HG03159 (cell line): Measurements from ENCODE around the gene ADGRA3.
"Not testable (repeated sequence)": the region's sequence is repeated elsewhere in the genome, so short reads cannot be mapped to it uniquely, and the experiment has no call there.

Source experiments
- ATAC-seq: cut with Tn5 transposase; IDR thresholded peaks from one replicate; pipeline ENCODE4 v1.9.1; 2021; ENCODE audit warnings: mild to moderate bottlenecking, moderate library complexity; ENCODE audit not compliant: unreplicated experiment

Gene ADGRA3

GRCh38 chr4:22384154-22384553 is 131.7 kb downstream of the ADGRA3 start:
- no peak for ATAC-seq

GRCh38 chr4:22382216-22382615 is 133.7 kb downstream of the ADGRA3 start:
- not testable (repeated sequence) for ATAC-seq

- no peak for ATAC-seq
Measured at GRCh38 chr4:22372986-22373385, 142.9 kb downstream of the ADGRA3 start.

GRCh38 chr4:22369901-22370562 is 145.8 kb downstream of the ADGRA3 start:
- no peak for ATAC-seq

- ATAC-seq: no peak
Measured at GRCh38 chr4:22363787-22364186, 152.1 kb downstream of the ADGRA3 start.

GRCh38 chr4:22363036-22363435 is 152.8 kb downstream of the ADGRA3 start:
- no peak for ATAC-seq

GRCh38 chr4:22356987-22357596 is 158.8 kb downstream of the ADGRA3 start:
- ATAC-seq: no peak

GRCh38 chr4:22348410-22348809 is 167.5 kb downstream of the ADGRA3 start:
- ATAC-seq: no peak

GRCh38 chr4:22345678-22346077 is 170.2 kb downstream of the ADGRA3 start:
- ATAC-seq: no peak

GRCh38 chr4:22345055-22345454 is 170.8 kb downstream of the ADGRA3 start:
- no peak for ATAC-seq

- no peak for ATAC-seq
Measured at GRCh38 chr4:22343606-22344005, 172.3 kb downstream of the ADGRA3 start.

GRCh38 chr4:22339491-22339890 is 176.4 kb downstream of the ADGRA3 start:
- ATAC-seq: no peak

- no peak for ATAC-seq
Measured at GRCh38 chr4:22338796-22339195, 177.1 kb downstream of the ADGRA3 start.
